H1 (cell line): ENCODE measurements around the gene MSI2. TPM values are rescaled to one million over a fixed set of nuclear protein-coding genes. Genes with fewer than 3 reads are reported as not detected.

ENCODE experiments used
- CTCF ChIA-PET: fragments of 300-600 bp; sonication (Branson Sonifier 250); formaldehyde crosslinking; loops from one replicate; lab custom pipeline; 2021; ENCODE audit not compliant: partially characterized antibody; lab: Charles Lee
- POLR2A ChIA-PET: fragments of 300-600 bp; sonication (Branson Sonifier 250); formaldehyde crosslinking; loops from one replicate; lab custom pipeline; 2021; ENCODE audit warnings: inconsistent platforms; ENCODE audit not compliant: partially characterized antibody; lab: Charles Lee
- DNase-seq, 2 experiments: peaks; one replicate each; pipeline versions ENCODE4 v3.0.0 to v3.0.0-alpha.2; 2010 to 2022; ENCODE audit warnings: low spot score in 2 of 2, low read depth in 1 of 2, mixed read lengths in 1 of 2
- FAIRE-seq: peaks from 2 replicates; lab custom pipeline; 2011; peaks lifted over from hg19 to GRCh38; lab: Jason Lieb, UNC
- H2AFZ ChIP-seq: 2 replicates; pipeline ENCODE4 v1.8.1; 2012; ENCODE audit warnings: low read length, inconsistent platforms
- H2AK5ac ChIP-seq: 2 replicates; pipeline ENCODE4 v1.6.1; 2013; ENCODE audit warnings: low read depth, low read length
- H2BK120ac ChIP-seq: replicated peaks from 2 replicates; pipeline ENCODE3; 2013; ENCODE audit warnings: low read depth, low read length, inconsistent platforms
- H2BK12ac ChIP-seq: 2 replicates; pipeline ENCODE4 v1.6.1; 2013; ENCODE audit warnings: low read depth, low read length
- H2BK15ac ChIP-seq: 2 replicates; pipeline ENCODE4 v1.6.1; 2013; ENCODE audit warnings: low read length
- H2BK20ac ChIP-seq: 2 replicates; pipeline ENCODE4 v1.6.1; 2013; ENCODE audit warnings: low read length
- H2BK5ac ChIP-seq: 2 replicates; pipeline ENCODE4 v1.6.1; 2013; ENCODE audit warnings: low read depth, low read length
- H3K14ac ChIP-seq: 2 replicates; pipeline ENCODE4 v1.6.1; 2013; ENCODE audit warnings: inconsistent platforms; ENCODE audit not compliant: insufficient read length
- H3K18ac ChIP-seq: 2 replicates; pipeline ENCODE4 v1.6.1; 2013; ENCODE audit warnings: low read length; ENCODE audit errors: extremely low read depth
- H3K23ac ChIP-seq: 2 replicates; pipeline ENCODE4 v1.6.1; 2013; ENCODE audit warnings: inconsistent platforms; ENCODE audit not compliant: insufficient read length
- H3K23me2 ChIP-seq: 2 replicates; pipeline ENCODE4 v1.6.1; 2013; ENCODE audit warnings: low read depth, low read length
- H3K27ac ChIP-seq: 2 replicates; pipeline ENCODE4 v1.6.1; 2011; ENCODE audit warnings: low read depth, low read length, inconsistent platforms
- H3K27me3 ChIP-seq, 4 experiments: replicated peaks in 1 of 4; 1 replicate in 1 of 4; 2 replicates in 3 of 4; pipeline versions ENCODE4 v1.6.1 to v1.8.1; 2011 to 2013; ENCODE audit warnings: low read length in 3 of 4, mild to moderate bottlenecking in 3 of 4, inconsistent platforms in 2 of 4, mixed read lengths in 2 of 4, moderate library complexity in 1 of 4; ENCODE audit not compliant: control insufficient read depth in 3 of 4, insufficient read depth in 3 of 4; ENCODE audit errors: extremely low read depth in 1 of 4
- H3K36me3 ChIP-seq, 4 experiments: 2 replicates each; pipeline versions ENCODE4 v1.6.1 to v1.8.1; 2011 to 2013; ENCODE audit warnings: mild to moderate bottlenecking in 4 of 4, low read length in 3 of 4, moderate library complexity in 2 of 4, control low read depth in 1 of 4, inconsistent platforms in 1 of 4; ENCODE audit not compliant: insufficient read depth in 4 of 4, control insufficient read depth in 2 of 4
- H3K4ac ChIP-seq: replicated peaks from 2 replicates; pipeline ENCODE3; 2013; ENCODE audit warnings: low read length, low read depth, mixed read lengths, inconsistent platforms; ENCODE audit not compliant: insufficient read length
- H3K4me1 ChIP-seq, 4 experiments: replicated peaks in 1 of 4; 1 replicate in 1 of 4; 2 replicates in 3 of 4; pipeline versions ENCODE4 v1.6.1 to v1.8.1; 2011 to 2013; ENCODE audit warnings: low read length in 3 of 4, inconsistent platforms in 2 of 4, mixed read lengths in 1 of 4; ENCODE audit not compliant: insufficient read depth in 4 of 4, control insufficient read depth in 3 of 4
- H3K4me2 ChIP-seq, 2 experiments: 2 replicates each; pipeline versions ENCODE4 v1.6.1 to v1.8.1; 2011 to 2013; ENCODE audit warnings: low read depth in 2 of 2, low read length in 2 of 2, control low read depth in 1 of 2, inconsistent platforms in 1 of 2, mild to moderate bottlenecking in 1 of 2; ENCODE audit not compliant: insufficient read depth in 1 of 2
- H3K4me3 ChIP-seq, 4 experiments: fragments of 200-600, 300-600 bp in 1 of 4; sonication (generic), shearing (Covaris generic), sonication (Bioruptor Twin) in 1 of 4; 2 replicates each; pipeline versions ENCODE4 v1.5.1 to v1.8.1; 2011 to 2016; ENCODE audit warnings: low read length in 4 of 4, low read depth in 3 of 4, control low read depth in 2 of 4, inconsistent platforms in 2 of 4, mild to moderate bottlenecking in 2 of 4, mixed read lengths in 1 of 4, moderate library complexity in 1 of 4; ENCODE audit not compliant: insufficient read depth in 2 of 4; ENCODE audit errors: extremely low read depth in 1 of 4
- H3K56ac ChIP-seq: replicated peaks from 2 replicates; pipeline ENCODE3; 2013; ENCODE audit warnings: low read depth, mild to moderate bottlenecking, mixed read lengths, low read length, inconsistent platforms; ENCODE audit not compliant: insufficient read length
- H3K79me1 ChIP-seq: 2 replicates; pipeline ENCODE4 v1.6.1; 2013; ENCODE audit warnings: low read depth, low read length, control low read depth
- H3K79me2 ChIP-seq, 2 experiments: 2 replicates each; pipeline versions ENCODE4 v1.6.1 to v1.8.1; 2012 to 2013; ENCODE audit warnings: low read length in 2 of 2, mild to moderate bottlenecking in 2 of 2, inconsistent platforms in 1 of 2; ENCODE audit not compliant: insufficient read depth in 2 of 2, control insufficient read depth in 1 of 2
- H3K9ac ChIP-seq, 4 experiments: replicated peaks in 1 of 4; 1 replicate in 1 of 4; 2 replicates in 3 of 4; pipeline versions ENCODE4 v1.6.1 to v1.8.1; 2011 to 2013; ENCODE audit warnings: low read depth in 3 of 4, low read length in 3 of 4, control low read depth in 2 of 4, mild to moderate bottlenecking in 2 of 4, moderate library complexity in 2 of 4, inconsistent platforms in 1 of 4; ENCODE audit errors: extremely low read depth in 1 of 4
- H3K9me3 ChIP-seq, 2 experiments: 2 replicates each; pipeline versions ENCODE4 v1.6.1 to v1.8.1; 2012 to 2013; ENCODE audit warnings: mild to moderate bottlenecking in 2 of 2, moderate library complexity in 2 of 2, control low read depth in 1 of 2, inconsistent platforms in 1 of 2, low read depth in 1 of 2, low read length in 1 of 2, mixed read lengths in 1 of 2; ENCODE audit not compliant: insufficient read depth in 2 of 2
- H4K20me1 ChIP-seq, 2 experiments: replicated peaks in 1 of 2; 2 replicates each; pipeline versions ENCODE3 to v1.8.1; 2011 to 2013; ENCODE audit warnings: inconsistent platforms in 2 of 2, low read length in 2 of 2, mild to moderate bottlenecking in 1 of 2; ENCODE audit not compliant: insufficient read depth in 2 of 2, control insufficient read depth in 1 of 2
- H4K5ac ChIP-seq: 2 replicates; pipeline ENCODE4 v1.6.1; 2013; ENCODE audit warnings: low read length, low read depth, mixed read lengths, inconsistent platforms; ENCODE audit not compliant: insufficient read length
- H4K8ac ChIP-seq: 2 replicates; pipeline ENCODE4 v1.8.0; 2013; ENCODE audit warnings: mild to moderate bottlenecking, moderate library complexity, low read length, inconsistent platforms; ENCODE audit not compliant: insufficient read depth; ENCODE audit errors: extremely low read depth
- H4K91ac ChIP-seq: replicated peaks from 2 replicates; pipeline ENCODE3; 2013; ENCODE audit warnings: low read length, mixed read lengths, inconsistent platforms; ENCODE audit not compliant: insufficient read length
- CHD1 ChIP-seq: IDR thresholded peaks from 2 replicates; pipeline ENCODE4 v1.6.1; 2012; ENCODE audit warnings: low read depth, low read length, improper control_type of control experiment
- CREB1 ChIP-seq: IDR thresholded peaks from 2 replicates; pipeline ENCODE4 v1.6.1; 2012; ENCODE audit warnings: inconsistent platforms
- CTBP2 ChIP-seq: IDR thresholded peaks from 2 replicates; pipeline ENCODE4 v1.7.0; 2011; ENCODE audit warnings: borderline replicate concordance, mild to moderate bottlenecking, moderate library complexity, mixed read lengths, low read length; ENCODE audit not compliant: insufficient read depth, insufficient read length
- FOSL1 ChIP-seq: IDR thresholded peaks from 2 replicates; pipeline ENCODE4 v1.6.1; 2011; ENCODE audit warnings: mild to moderate bottlenecking, low read depth, low read length, moderate library complexity; ENCODE audit not compliant: insufficient read depth
- HDAC6 ChIP-seq: IDR thresholded peaks from one replicate; pipeline ENCODE4 v1.7.1; 2012; ENCODE audit warnings: low read depth, mild to moderate bottlenecking, inconsistent platforms, low read length, moderate library complexity
- JUN ChIP-seq: IDR thresholded peaks from 2 replicates; pipeline ENCODE4 v1.6.1; 2011; ENCODE audit warnings: low read depth, mild to moderate bottlenecking, improper control_type of control experiment, low read length
- JUND ChIP-seq: IDR thresholded peaks from 2 replicates; pipeline ENCODE4 v1.6.1; 2011; ENCODE audit warnings: mild to moderate bottlenecking, improper control_type of control experiment, low read length
- PHF8 ChIP-seq: fragments of 200-600 bp; sonication (generic); conservative IDR thresholded peaks from 2 replicates; pipeline ENCODE4 v1.7.1; 2012; ENCODE audit warnings: low read depth, mild to moderate bottlenecking, inconsistent platforms, low read length, moderate library complexity
- POLR2AphosphoS5 ChIP-seq: IDR thresholded peaks from 2 replicates; pipeline ENCODE4 v1.6.1; 2011; ENCODE audit warnings: low read depth, low read length
- SUZ12 ChIP-seq: fragments of 200-600 bp; sonication (generic); IDR thresholded peaks from 2 replicates; pipeline ENCODE4 v1.6.1; 2012; ENCODE audit warnings: mild to moderate bottlenecking, inconsistent platforms, low read length, moderate library complexity, mixed read lengths
- TAF1 ChIP-seq: IDR thresholded peaks from 2 replicates; pipeline ENCODE4 v1.6.1; 2011; ENCODE audit warnings: mild to moderate bottlenecking, low read depth, low read length
- YY1 ChIP-seq: IDR thresholded peaks from 2 replicates; pipeline ENCODE4 v1.6.1; 2011; ENCODE audit warnings: low read depth, mild to moderate bottlenecking, low read length
- WGBS, 2 experiments: shearing (Covaris generic) in 1 of 2; methylation state at CpG; one replicate each; pipeline versions ENCODE4 v1.1.6 to v1.1.7; 2013 to 2015; ENCODE audit warnings: low lambda C conversion rate in 2 of 2, mixed read lengths in 2 of 2, inconsistent platforms in 1 of 2, low coverage in 1 of 2, missing lambda C conversion rate in 1 of 2; ENCODE audit not compliant: insufficient replicate concordance in 2 of 2, insufficient coverage in 1 of 2, insufficient read length in 1 of 2; ENCODE audit errors: extremely low coverage in 1 of 2, missing lambda C conversion rate in 1 of 2; 5-methylcytosine and 5-hydroxymethylcytosine counted together
- polyA plus RNA-seq, 7 experiments: library from polyadenylated mRNA; depleted of rRNA in 3 of 7; stranded (reverse) in 5 of 7; unstranded in 2 of 7; fragments of >200 nt in 5 of 7; fragments of 200-250 nt in 2 of 7; gene quantifications; 1 replicate in 5 of 7; 2 replicates in 1 of 7; 4 replicates in 1 of 7; pipeline versions ENCODE4 v1.2.1 to v1.2.3, GENCODE V29; 2011 to 2013; ENCODE audit warnings: missing spikeins in 2 of 7, mixed read lengths in 2 of 7
- total RNA-seq: library from RNA; stranded (reverse); fragmentation: NEBNext Ultra II Directional; extraction: Animal tissue kit (Norgen Biotek cat#: 25700); gene quantifications from 2 replicates; pipeline ENCODE4 v1.2.1, GENCODE V29; 2021
- TF ChIP-seq, protein P1 (sequence below): IDR thresholded peaks from 2 replicates; pipeline ENCODE4 v1.6.1; 2012; ENCODE audit warnings: inconsistent platforms

MSI2 gene
- total and polyA plus RNA-seq, 2 of the 8 experiments (the other 6 are each of a cell fraction or from before 2014, with no cell fraction given): 36.7 to 80.6 TPM

DNA sequence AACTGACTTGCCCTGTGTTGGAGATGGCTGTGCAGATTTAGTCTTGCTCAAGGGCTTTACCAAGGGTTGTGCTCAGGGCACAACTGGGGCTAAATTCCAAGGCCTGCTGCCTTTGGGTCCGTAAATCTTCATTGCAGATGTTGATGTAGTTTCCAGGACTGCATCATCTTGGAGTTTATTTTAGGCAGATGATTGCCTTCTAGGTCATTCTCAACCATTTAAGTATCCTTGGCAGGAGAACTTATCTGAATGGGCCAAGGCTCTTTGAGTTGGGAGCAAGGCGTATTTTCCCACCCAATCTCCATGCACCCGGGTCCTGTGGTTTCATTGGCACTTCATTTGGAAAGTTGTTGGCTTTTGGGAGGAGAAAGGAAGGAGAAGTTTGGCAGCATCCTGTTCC lies 200.3 kb downstream of the MSI2 start:
- no peak for FAIRE-seq
- Histone ChIP-seq H2AFZ (no peak overlapping the region), H2BK120ac (no peak overlapping the region), H3K4me2 (no peak overlapping the region), H3K27ac (no peak overlapping the region), H2BK5ac (no peak overlapping the region), H3K79me1 (no peaks in the 10 kb centered on the region; the same call in 1 of the 2 replicates), H3K36me3 (no peaks in the 10 kb centered on the region), H3K56ac (no peak overlapping the region), H3K4me1 (peaks cover 0 to 9% (median 2%) of the 10 kb centered on the region in 4 experiments; a peak in 3 of 7 replicates), H4K8ac (no peak overlapping the region), H2BK15ac (no peak overlapping the region), H3K4me3 (no peak overlapping the region), H3K9me3 (no peaks in the 10 kb centered on the region), H4K5ac (no peak overlapping the region), H2AK5ac (no peak overlapping the region; the same call in 1 of the 2 replicates), H2BK12ac (no peak overlapping the region), H3K4ac (no peak overlapping the region), H4K91ac (no peak overlapping the region), H3K9ac (no peak overlapping the region), H2BK20ac (no peak overlapping the region), H3K18ac (no peak overlapping the region), H4K20me1 (no peaks in the 10 kb centered on the region), H3K27me3 (no peaks in the 10 kb centered on the region), H3K23ac (no peak overlapping the region), H3K79me2 (peaks cover 0 to 7% of the 10 kb centered on the region in 2 experiments; a peak in 1 of 4 replicates), H3K23me2 (no peaks in the 10 kb centered on the region), H3K14ac (no peak overlapping the region)
- 86% methylated on average over 3 of the region's 3 CpGs; no CpG with 5 or more reads in 1 of the 2 experiments for WGBS, 2 experiments
- ChIA-PET POLR2A (interaction anchor here (1.4 kb wide), 1 partner anchor 10 kb away, joined by 4 read pairs; no protein-coding TSS in a partner anchor), CTCF (no interaction called here)
- DNase-seq: no peak
- TF ChIP-seq PHF8: no peak
- TF ChIP-seq YY1: no peak
- no peak for TF ChIP-seq TAF1
- TF ChIP-seq JUND: no peak
- TF ChIP-seq CREB1: no peak
- TF ChIP-seq FOSL1: no peak
- no peak for TF ChIP-seq CHD1
- TF ChIP-seq CTBP2: no peak
- no peak for TF ChIP-seq HDAC6
- TF ChIP-seq POLR2AphosphoS5: no peak
- TF ChIP-seq, protein P1, sequence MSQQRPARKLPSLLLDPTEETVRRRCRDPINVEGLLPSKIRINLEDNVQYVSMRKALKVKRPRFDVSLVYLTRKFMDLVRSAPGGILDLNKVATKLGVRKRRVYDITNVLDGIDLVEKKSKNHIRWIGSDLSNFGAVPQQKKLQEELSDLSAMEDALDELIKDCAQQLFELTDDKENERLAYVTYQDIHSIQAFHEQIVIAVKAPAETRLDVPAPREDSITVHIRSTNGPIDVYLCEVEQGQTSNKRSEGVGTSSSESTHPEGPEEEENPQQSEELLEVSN: no peak
- TF ChIP-seq SUZ12: no peak
- no peak for TF ChIP-seq JUN
